GM12864 (cell line): Measurements from ENCODE around the gene ZC3H12C.

ENCODE experiments used
- DNase-seq: peaks from one replicate; pipeline ENCODE4 v3.0.0-alpha.2; 2011; ENCODE audit warnings: low read depth
- H3K4me3 ChIP-seq: 2 replicates; pipeline ENCODE4 v1.5.1; 2011; ENCODE audit warnings: mild to moderate bottlenecking, low read depth, low read length, control low read depth
- TF ChIP-seq, protein P1 (sequence below): IDR thresholded peaks from 2 replicates; pipeline ENCODE4 v1.5.1; 2011; ENCODE audit warnings: low read depth, mild to moderate bottlenecking, moderate library complexity, low read length, control low read depth, inconsistent platforms; ENCODE audit errors: missing control alignments

Gene ZC3H12C

DNA sequence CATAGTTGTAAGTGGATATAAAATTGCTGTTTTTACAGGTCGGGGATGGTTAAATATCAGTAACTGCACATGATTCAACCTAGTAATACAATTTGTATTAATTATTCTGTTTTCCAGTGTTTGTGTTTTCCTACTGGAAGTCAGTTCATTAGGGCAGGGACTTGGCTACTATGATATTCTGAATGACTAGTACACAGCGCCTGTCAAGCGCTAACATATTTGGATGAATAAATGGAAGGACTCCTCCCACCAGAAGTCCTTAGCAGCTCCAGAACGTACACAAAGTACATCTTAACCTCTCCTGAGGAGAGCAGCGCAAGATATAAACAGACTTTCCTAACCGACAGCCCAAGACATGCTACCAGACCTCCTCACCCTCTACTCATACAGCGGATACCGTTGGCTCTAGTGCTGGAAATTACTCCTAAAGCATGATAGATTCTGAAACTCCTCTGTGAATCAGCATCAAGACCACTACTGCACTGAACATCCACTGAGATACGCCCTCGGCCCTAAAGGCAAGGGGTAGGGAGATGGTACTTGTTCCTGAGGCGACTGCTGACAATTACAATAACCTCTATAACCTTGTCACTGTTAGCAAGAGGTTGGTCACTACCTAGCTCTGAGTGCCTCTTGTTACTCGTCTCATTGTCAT lies 124.2 kb downstream of the ZC3H12C start:
- H3K4me3 ChIP-seq: no peak overlapping the region
- no peak for DNase-seq
- TF ChIP-seq, protein P1, sequence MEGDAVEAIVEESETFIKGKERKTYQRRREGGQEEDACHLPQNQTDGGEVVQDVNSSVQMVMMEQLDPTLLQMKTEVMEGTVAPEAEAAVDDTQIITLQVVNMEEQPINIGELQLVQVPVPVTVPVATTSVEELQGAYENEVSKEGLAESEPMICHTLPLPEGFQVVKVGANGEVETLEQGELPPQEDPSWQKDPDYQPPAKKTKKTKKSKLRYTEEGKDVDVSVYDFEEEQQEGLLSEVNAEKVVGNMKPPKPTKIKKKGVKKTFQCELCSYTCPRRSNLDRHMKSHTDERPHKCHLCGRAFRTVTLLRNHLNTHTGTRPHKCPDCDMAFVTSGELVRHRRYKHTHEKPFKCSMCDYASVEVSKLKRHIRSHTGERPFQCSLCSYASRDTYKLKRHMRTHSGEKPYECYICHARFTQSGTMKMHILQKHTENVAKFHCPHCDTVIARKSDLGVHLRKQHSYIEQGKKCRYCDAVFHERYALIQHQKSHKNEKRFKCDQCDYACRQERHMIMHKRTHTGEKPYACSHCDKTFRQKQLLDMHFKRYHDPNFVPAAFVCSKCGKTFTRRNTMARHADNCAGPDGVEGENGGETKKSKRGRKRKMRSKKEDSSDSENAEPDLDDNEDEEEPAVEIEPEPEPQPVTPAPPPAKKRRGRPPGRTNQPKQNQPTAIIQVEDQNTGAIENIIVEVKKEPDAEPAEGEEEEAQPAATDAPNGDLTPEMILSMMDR: no peak

DNA sequence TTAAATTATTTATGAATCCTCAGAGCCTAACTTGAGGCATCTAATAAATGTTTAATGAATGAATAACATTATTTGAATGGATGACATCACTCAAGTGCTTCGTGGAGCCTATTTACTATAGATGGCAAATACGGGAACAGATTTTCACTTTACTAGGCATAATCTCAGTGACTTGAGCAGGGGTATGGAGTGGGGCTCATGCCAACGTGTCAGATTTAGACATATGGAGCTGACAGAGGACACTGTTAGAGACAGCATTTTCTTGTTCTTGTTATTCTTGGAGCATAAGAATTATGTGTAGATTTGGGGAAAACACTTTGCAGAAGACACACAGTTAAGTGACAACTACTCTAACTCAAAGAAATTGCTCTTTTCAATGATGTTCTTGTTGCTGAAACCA lies 124.7 kb downstream of the ZC3H12C start:
- DNase-seq: no peak
- TF ChIP-seq, protein P1: no peak

DNA sequence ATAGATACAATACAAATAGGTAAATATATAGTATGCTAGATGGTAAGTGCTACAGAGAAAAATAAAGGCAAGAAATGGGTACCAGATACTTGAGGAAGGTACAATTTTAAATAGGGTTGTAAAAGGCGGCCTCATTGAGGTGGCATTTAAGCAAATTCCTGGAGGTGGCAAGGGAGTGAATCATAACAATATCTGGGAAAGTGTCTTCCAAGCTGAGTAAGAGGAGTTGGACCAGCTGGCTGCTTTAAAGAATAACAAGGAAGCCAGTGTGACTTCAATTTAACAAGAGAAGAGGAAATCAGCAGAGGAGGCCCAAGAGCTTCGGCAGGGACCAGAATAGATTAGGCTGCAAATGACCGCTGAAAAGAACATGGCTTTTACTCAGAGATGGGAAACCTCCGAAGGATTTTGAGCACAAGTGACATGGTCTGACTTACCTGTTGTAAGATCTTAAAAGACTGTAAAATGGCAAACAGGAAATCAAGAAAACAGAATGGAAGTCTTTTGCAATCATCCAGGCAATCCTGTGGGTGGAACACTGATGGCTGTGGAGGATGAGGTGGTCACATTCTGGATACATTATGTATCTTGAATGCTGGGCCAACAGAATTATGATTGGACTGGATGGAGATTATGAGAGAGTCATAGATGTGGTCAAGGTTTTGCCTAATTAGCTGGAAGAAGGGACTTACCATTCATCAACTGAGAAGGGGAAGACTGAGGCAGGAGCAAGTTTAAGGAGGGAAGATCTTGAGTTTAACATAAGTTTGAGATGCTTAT lies 126.0 kb downstream of the ZC3H12C start:
- no peak overlapping the region for H3K4me3 ChIP-seq
- TF ChIP-seq, protein P1: no peak
- DNase-seq: no peak

More for the DNA sequence above, 124.7 kb downstream of the ZC3H12C start:
- no peak overlapping the region for H3K4me3 ChIP-seq
